WI38 (cell line): ENCODE data around the gene H6PD.

Source experiments
- H3K4me3 ChIP-seq: 2 replicates; pipeline ENCODE4 v1.5.1; 2011; ENCODE audit warnings: low read depth, mild to moderate bottlenecking, control low read depth, low read length
- TF ChIP-seq, protein P1 (sequence below): IDR thresholded peaks from 2 replicates; pipeline ENCODE4 v1.5.1; 2012; ENCODE audit warnings: low read depth, mild to moderate bottlenecking, control low read depth, low read length

H6PD gene

DNA sequence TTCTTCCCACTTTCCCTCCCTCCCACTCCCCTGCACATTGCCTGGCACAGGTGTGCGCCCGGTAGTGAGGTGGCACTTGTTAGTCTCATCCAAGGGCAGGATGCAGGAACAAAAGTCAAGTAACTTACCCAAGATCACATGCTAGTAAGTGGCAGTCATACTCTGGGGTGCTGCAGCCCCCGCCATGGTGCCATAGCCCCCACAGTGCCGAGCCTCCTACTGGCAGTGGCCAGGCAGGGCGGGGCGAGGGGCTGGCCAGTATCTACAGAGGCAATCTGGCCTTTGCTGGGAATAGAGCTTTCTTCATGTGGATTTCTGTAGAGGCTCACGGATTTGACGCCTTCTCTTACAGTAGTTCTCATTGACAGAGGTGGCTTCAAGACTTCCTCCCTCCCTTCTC, 26.9 kb downstream of the H6PD start:
- no peak overlapping the region for H3K4me3 ChIP-seq
- TF ChIP-seq, protein P1, sequence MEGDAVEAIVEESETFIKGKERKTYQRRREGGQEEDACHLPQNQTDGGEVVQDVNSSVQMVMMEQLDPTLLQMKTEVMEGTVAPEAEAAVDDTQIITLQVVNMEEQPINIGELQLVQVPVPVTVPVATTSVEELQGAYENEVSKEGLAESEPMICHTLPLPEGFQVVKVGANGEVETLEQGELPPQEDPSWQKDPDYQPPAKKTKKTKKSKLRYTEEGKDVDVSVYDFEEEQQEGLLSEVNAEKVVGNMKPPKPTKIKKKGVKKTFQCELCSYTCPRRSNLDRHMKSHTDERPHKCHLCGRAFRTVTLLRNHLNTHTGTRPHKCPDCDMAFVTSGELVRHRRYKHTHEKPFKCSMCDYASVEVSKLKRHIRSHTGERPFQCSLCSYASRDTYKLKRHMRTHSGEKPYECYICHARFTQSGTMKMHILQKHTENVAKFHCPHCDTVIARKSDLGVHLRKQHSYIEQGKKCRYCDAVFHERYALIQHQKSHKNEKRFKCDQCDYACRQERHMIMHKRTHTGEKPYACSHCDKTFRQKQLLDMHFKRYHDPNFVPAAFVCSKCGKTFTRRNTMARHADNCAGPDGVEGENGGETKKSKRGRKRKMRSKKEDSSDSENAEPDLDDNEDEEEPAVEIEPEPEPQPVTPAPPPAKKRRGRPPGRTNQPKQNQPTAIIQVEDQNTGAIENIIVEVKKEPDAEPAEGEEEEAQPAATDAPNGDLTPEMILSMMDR: no peak

DNA sequence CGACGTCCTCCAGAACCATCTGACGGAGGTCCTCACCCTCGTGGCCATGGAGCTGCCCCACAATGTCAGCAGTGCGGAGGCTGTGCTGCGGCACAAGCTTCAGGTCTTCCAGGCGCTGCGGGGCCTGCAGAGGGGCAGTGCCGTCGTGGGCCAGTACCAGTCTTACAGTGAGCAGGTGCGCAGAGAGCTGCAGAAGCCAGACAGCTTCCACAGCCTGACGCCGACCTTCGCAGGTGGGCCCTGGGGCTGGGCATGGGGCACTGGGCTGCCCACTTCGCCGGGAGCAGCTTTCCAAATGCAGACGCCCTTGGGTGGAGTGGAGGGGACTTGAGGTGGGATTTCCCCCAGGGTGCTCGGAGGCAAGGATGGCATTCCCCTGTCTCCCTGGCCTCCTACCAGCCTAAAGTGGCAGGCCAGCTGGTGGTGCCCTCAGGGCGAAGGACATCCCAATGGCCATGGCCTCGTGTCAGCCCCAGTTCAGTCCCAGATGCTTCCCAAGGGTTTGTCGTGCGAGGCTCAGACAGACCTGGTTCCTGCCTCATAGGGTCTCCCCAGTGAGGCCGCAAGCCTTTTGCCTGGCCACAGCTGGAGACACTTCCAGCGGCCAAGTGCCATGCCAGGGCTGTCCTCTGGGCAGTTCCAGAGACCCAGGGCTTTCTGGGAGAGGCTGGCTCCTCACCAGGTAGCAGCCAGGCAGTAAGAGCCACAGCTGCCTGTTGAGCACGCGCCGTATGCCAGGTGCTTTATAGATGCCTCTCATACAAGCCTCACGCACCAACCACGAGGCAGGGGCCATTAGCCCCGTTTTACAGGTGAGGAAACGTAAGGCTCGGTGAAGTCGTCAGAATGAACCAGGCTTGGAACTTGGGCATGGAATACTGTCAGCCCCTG, 27.8 kb downstream of the H6PD start:
- TF ChIP-seq, protein P1: no peak
- H3K4me3 ChIP-seq: no peak overlapping the region

DNA sequence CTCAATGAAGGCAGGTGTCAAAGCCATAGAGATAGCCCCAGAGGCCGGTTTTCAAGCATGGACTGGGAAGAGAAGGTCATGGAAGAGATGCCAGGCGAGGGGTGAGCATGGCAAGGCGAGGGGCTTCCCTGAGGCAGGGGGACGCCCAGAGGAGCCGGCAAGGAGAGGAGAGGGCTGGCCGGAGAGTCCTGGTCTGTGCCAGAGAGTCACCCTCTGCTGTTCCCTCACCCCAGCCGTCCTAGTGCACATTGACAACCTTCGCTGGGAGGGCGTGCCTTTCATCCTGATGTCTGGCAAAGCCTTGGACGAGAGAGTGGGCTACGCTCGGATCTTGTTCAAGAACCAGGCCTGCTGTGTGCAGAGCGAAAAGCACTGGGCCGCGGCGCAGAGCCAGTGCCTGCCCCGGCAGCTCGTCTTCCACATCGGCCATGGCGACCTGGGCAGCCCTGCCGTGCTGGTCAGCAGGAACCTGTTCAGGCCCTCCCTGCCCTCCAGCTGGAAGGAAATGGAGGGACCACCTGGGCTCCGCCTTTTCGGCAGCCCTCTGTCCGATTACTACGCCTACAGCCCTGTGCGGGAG, 28.8 kb downstream of the H6PD start:
- TF ChIP-seq, protein P1: no peak
- H3K4me3 ChIP-seq: no peak overlapping the region

GRCh38 chr1:9263984-9264872, 29.7 kb downstream of the H6PD start:
- TF ChIP-seq, protein P1: no peak
- no peak overlapping the region for H3K4me3 ChIP-seq

DNA sequence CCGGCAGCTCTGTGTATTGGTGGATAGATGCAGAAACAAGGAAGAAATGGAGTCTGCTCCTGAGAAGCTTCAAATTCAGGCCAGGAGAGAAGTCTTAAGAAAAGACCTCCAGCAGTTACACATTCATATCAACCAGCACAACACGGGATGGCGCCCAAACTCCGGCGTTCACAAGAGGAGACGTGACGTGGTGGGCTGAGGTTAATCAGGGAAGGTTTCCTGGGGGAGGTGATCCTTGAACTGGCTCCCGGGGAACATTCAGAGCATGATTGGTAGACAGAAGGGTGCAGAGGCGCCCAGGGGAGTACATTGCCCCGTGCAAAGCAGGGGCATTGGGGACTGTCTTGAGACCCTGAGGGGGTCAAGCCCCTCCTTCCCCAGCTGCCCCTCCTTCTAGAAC, 30.5 kb downstream of the H6PD start:
- H3K4me3 ChIP-seq: no peak overlapping the region
- TF ChIP-seq, protein P1: no peak

DNA sequence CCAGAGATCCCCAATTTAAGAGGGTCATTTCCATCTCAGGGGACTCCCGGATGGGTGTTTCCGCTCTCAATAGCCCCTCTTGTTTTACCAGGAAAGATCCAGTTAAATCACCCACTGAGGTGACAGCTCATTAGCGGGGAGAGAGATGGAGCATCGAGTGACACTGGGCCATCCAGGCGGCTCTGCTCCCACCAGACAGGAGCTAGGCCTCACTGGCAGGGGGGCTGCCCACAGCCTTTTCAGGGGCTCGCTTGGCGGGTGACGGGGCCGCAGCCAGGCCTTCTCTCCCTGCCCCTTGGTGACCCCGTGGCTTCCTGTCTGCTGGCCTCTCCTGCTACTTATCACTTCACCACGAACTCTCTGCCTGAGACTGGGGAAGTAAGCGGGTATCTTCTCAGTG, 31.4 kb downstream of the H6PD start:
- TF ChIP-seq, protein P1: no peak

More for the DNA sequence above, 31.4 kb downstream of the H6PD start:
- H3K4me3 ChIP-seq: no peak overlapping the region
